GM12878 (cell line): Measurements from ENCODE around the gene GNGT2. TPM values are rescaled to one million over a fixed set of nuclear protein-coding genes. Genes with fewer than 3 reads are reported as not detected.
A peak's percentile ranks its signal among the peaks of the same experiment; 100 is the strongest.

ENCODE experiments used
- BMI1 ChIP-seq: fragments of 450-650 bp; IDR thresholded peaks from 2 replicates; pipeline ENCODE4 v1.6.1; 2016; ENCODE audit warnings: mild to moderate bottlenecking, moderate library complexity, borderline replicate concordance
- CHD4 ChIP-seq: fragments of 200-600 bp; sonication (generic); IDR thresholded peaks from 2 replicates; pipeline ENCODE4 v1.6.1; 2016; ENCODE audit warnings: mild to moderate bottlenecking
- EGR1 ChIP-seq, 2 experiments: IDR thresholded peaks; 1 replicate in 1 of 2; 2 replicates in 1 of 2; pipeline ENCODE4 v1.6.1; 2011 to 2012; ENCODE audit warnings: low read depth in 2 of 2, low read length in 2 of 2, borderline replicate concordance in 1 of 2, mild to moderate bottlenecking in 1 of 2, moderate library complexity in 1 of 2
- GABPA ChIP-seq: IDR thresholded peaks from 2 replicates; pipeline ENCODE4 v1.6.1; 2014; ENCODE audit warnings: antibody characterized with exemption, low read depth, mild to moderate bottlenecking, inconsistent platforms
- IRF4 ChIP-seq: IDR thresholded peaks from 2 replicates; pipeline ENCODE4 v1.6.1; 2011; ENCODE audit warnings: low read depth, low read length
- MTA3 ChIP-seq: IDR thresholded peaks from 2 replicates; pipeline ENCODE4 v1.6.1; 2012; ENCODE audit warnings: low read length, inconsistent platforms, borderline replicate concordance
- NFXL1 ChIP-seq: fragments of 450-650 bp; IDR thresholded peaks from 2 replicates; pipeline ENCODE4 v1.6.1; 2017; ENCODE audit warnings: antibody characterized with exemption, mild to moderate bottlenecking, borderline replicate concordance
- PML ChIP-seq: IDR thresholded peaks from 2 replicates; pipeline ENCODE4 v1.6.1; 2012; ENCODE audit warnings: low read length, inconsistent platforms
- TARDBP ChIP-seq: IDR thresholded peaks from 2 replicates; pipeline ENCODE4 v1.6.1; 2016; ENCODE audit warnings: borderline replicate concordance
- ZNF217 ChIP-seq: fragments of 450-650 bp; IDR thresholded peaks from 2 replicates; pipeline ENCODE4 v1.6.1; 2017; ENCODE audit warnings: antibody characterized with exemption, mild to moderate bottlenecking
- polyA plus RNA-seq, 11 experiments: library from polyadenylated mRNA; depleted of rRNA in 4 of 11; unstranded in 6 of 11; stranded (reverse) in 5 of 11; fragments of >200 nt; fragmentation: Nextera tagmentation in 4 of 11; fragmentation: Illumina TruSeq in 1 of 11; extraction: Ambion mirVana in 4 of 11; extraction: Trizol in 1 of 11; gene quantifications; 1 replicate in 1 of 11; 2 replicates in 10 of 11; pipeline versions ENCODE4 v1.2.1 to v1.2.3, GENCODE V29; 2011 to 2016; ENCODE audit warnings: inconsistent platforms in 2 of 11, missing spikeins in 2 of 11, low read depth in 1 of 11
- total RNA-seq, 4 experiments: library from RNA; depleted of rRNA in 3 of 4; stranded (reverse); fragments of >200 nt in 3 of 4; fragmentation: Illumina TruSeq in 1 of 4; extraction: Trizol in 1 of 4; gene quantifications; 2 replicates each; pipeline versions ENCODE4 v1.2.1 to v1.2.3, GENCODE V29; 2013 to 2021
- TF ChIP-seq, protein P1 (sequence below): fragments of 450-650 bp; IDR thresholded peaks from 2 replicates; pipeline ENCODE4 v1.6.1; 2017; ENCODE audit warnings: mild to moderate bottlenecking, moderate library complexity
- TF ChIP-seq, protein P2 (sequence below): fragments of 450-650 bp; IDR thresholded peaks from 2 replicates; pipeline ENCODE4 v1.6.1; 2017; ENCODE audit warnings: mild to moderate bottlenecking, low read depth, inconsistent platforms; ENCODE audit not compliant: poor library complexity, severe bottlenecking
- TF ChIP-seq, protein P3 (sequence below): fragments of 450-650 bp; IDR thresholded peaks from 2 replicates; pipeline ENCODE4 v1.6.1; 2017; ENCODE audit warnings: mild to moderate bottlenecking, moderate library complexity
- TF ChIP-seq, protein P4 (sequence below): fragments of 450-650 bp; IDR thresholded peaks from 2 replicates; pipeline ENCODE4 v1.6.1; 2017; ENCODE audit warnings: antibody characterized with exemption, mild to moderate bottlenecking, moderate library complexity
- TF ChIP-seq, protein P5 (sequence below): fragments of 450-650 bp; IDR thresholded peaks from 2 replicates; pipeline ENCODE4 v1.6.1; 2017; ENCODE audit warnings: mild to moderate bottlenecking

The GNGT2 gene
- total and polyA plus RNA-seq, 10 of the 15 experiments (the other 5 are each of a cell fraction or from before 2014, with no cell fraction given) = 15.3 to 60.4 (median 32.0) TPM

DNA sequence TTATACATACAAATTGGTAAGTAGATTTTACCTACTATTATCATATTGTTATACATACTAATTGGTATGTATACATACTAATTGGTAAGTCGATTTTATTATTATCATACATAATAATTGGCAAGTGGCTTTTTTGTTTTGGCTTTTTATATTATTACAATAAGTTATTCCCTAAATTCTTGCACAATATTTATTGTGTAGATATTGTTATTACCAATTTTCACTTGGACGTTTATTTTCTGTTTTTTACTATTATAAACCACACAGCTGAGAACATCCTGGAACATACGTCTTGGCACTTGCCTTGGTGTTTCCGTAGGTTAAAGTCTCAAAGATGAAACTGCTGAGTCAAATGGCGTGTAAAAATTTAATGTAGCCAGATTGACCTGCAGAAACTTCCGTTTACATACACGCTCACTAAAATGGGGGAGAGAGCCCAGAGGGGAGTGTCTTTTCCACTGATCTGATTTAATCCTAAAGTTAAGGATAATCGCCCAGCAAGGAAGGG is 18.9 kb downstream of the GNGT2 start (continued):
- TF ChIP-seq ZNF217 (no peak), BMI1 (no peak), NFXL1 (no peak), IRF4 (peak; percentile 83), TARDBP (no peak), PML (no peak), GABPA (0 out of 2 replicates have a peak, but pooled peaks have one; percentile 56), MTA3 (no peak), EGR1 (IDR thresholded peaks at IDR 0.05; ENCODE audit: borderline replicate concordance in 1 of 2, low read depth in 2 of 2, low read length in 2 of 2) (no peak), CHD4 (no peak)
- TF ChIP-seq, protein P1, sequence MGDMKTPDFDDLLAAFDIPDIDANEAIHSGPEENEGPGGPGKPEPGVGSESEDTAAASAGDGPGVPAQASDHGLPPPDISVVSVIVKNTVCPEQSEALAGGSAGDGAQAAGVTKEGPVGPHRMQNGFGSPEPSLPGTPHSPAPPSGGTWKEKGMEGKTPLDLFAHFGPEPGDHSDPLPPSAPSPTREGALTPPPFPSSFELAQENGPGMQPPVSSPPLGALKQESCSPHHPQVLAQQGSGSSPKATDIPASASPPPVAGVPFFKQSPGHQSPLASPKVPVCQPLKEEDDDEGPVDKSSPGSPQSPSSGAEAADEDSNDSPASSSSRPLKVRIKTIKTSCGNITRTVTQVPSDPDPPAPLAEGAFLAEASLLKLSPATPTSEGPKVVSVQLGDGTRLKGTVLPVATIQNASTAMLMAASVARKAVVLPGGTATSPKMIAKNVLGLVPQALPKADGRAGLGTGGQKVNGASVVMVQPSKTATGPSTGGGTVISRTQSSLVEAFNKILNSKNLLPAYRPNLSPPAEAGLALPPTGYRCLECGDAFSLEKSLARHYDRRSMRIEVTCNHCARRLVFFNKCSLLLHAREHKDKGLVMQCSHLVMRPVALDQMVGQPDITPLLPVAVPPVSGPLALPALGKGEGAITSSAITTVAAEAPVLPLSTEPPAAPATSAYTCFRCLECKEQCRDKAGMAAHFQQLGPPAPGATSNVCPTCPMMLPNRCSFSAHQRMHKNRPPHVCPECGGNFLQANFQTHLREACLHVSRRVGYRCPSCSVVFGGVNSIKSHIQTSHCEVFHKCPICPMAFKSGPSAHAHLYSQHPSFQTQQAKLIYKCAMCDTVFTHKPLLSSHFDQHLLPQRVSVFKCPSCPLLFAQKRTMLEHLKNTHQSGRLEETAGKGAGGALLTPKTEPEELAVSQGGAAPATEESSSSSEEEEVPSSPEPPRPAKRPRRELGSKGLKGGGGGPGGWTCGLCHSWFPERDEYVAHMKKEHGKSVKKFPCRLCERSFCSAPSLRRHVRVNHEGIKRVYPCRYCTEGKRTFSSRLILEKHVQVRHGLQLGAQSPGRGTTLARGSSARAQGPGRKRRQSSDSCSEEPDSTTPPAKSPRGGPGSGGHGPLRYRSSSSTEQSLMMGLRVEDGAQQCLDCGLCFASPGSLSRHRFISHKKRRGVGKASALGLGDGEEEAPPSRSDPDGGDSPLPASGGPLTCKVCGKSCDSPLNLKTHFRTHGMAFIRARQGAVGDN = no peak
- TF ChIP-seq, protein P2, sequence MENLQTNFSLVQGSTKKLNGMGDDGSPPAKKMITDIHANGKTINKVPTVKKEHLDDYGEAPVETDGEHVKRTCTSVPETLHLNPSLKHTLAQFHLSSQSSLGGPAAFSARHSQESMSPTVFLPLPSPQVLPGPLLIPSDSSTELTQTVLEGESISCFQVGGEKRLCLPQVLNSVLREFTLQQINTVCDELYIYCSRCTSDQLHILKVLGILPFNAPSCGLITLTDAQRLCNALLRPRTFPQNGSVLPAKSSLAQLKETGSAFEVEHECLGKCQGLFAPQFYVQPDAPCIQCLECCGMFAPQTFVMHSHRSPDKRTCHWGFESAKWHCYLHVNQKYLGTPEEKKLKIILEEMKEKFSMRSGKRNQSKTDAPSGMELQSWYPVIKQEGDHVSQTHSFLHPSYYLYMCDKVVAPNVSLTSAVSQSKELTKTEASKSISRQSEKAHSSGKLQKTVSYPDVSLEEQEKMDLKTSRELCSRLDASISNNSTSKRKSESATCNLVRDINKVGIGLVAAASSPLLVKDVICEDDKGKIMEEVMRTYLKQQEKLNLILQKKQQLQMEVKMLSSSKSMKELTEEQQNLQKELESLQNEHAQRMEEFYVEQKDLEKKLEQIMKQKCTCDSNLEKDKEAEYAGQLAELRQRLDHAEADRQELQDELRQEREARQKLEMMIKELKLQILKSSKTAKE = peak; percentile 78
- TF ChIP-seq, protein P3, sequence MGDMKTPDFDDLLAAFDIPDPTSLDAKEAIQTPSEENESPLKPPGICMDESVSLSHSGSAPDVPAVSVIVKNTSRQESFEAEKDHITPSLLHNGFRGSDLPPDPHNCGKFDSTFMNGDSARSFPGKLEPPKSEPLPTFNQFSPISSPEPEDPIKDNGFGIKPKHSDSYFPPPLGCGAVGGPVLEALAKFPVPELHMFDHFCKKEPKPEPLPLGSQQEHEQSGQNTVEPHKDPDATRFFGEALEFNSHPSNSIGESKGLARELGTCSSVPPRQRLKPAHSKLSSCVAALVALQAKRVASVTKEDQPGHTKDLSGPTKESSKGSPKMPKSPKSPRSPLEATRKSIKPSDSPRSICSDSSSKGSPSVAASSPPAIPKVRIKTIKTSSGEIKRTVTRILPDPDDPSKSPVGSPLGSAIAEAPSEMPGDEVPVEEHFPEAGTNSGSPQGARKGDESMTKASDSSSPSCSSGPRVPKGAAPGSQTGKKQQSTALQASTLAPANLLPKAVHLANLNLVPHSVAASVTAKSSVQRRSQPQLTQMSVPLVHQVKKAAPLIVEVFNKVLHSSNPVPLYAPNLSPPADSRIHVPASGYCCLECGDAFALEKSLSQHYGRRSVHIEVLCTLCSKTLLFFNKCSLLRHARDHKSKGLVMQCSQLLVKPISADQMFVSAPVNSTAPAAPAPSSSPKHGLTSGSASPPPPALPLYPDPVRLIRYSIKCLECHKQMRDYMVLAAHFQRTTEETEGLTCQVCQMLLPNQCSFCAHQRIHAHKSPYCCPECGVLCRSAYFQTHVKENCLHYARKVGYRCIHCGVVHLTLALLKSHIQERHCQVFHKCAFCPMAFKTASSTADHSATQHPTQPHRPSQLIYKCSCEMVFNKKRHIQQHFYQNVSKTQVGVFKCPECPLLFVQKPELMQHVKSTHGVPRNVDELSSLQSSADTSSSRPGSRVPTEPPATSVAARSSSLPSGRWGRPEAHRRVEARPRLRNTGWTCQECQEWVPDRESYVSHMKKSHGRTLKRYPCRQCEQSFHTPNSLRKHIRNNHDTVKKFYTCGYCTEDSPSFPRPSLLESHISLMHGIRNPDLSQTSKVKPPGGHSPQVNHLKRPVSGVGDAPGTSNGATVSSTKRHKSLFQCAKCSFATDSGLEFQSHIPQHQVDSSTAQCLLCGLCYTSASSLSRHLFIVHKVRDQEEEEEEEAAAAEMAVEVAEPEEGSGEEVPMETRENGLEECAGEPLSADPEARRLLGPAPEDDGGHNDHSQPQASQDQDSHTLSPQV = no peak
- TF ChIP-seq, protein P4, sequence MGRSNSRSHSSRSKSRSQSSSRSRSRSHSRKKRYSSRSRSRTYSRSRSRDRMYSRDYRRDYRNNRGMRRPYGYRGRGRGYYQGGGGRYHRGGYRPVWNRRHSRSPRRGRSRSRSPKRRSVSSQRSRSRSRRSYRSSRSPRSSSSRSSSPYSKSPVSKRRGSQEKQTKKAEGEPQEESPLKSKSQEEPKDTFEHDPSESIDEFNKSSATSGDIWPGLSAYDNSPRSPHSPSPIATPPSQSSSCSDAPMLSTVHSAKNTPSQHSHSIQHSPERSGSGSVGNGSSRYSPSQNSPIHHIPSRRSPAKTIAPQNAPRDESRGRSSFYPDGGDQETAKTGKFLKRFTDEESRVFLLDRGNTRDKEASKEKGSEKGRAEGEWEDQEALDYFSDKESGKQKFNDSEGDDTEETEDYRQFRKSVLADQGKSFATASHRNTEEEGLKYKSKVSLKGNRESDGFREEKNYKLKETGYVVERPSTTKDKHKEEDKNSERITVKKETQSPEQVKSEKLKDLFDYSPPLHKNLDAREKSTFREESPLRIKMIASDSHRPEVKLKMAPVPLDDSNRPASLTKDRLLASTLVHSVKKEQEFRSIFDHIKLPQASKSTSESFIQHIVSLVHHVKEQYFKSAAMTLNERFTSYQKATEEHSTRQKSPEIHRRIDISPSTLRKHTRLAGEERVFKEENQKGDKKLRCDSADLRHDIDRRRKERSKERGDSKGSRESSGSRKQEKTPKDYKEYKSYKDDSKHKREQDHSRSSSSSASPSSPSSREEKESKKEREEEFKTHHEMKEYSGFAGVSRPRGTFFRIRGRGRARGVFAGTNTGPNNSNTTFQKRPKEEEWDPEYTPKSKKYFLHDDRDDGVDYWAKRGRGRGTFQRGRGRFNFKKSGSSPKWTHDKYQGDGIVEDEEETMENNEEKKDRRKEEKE = no peak
- TF ChIP-seq, protein P5, sequence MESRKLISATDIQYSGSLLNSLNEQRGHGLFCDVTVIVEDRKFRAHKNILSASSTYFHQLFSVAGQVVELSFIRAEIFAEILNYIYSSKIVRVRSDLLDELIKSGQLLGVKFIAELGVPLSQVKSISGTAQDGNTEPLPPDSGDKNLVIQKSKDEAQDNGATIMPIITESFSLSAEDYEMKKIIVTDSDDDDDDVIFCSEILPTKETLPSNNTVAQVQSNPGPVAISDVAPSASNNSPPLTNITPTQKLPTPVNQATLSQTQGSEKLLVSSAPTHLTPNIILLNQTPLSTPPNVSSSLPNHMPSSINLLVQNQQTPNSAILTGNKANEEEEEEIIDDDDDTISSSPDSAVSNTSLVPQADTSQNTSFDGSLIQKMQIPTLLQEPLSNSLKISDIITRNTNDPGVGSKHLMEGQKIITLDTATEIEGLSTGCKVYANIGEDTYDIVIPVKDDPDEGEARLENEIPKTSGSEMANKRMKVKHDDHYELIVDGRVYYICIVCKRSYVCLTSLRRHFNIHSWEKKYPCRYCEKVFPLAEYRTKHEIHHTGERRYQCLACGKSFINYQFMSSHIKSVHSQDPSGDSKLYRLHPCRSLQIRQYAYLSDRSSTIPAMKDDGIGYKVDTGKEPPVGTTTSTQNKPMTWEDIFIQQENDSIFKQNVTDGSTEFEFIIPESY = no peak
